Measurements from ENCODE around the gene PRDM16.
A peak's percentile ranks its signal among the peaks of the same experiment; 100 is the strongest.

The PRDM16 gene

DNA sequence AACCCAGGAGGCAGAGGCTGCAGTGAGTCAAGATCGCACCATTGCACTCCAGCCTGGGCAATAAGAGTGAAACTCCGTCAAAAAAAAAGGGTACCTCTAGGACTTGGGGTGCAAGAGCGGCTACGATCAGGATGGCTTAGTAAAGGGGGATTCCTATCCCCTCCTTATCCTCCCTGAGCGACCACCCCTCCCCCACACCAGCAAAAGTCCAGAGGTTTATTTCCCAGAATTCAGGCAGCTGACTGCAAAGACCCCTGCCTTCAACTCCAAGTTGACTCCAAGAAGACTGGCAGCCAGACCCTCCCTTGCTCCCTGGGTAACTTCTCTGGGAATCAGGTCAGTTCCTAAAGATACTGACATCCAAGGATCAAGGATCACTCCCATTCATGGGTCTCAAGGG is 12.4 kb upstream of the PRDM16 start:
- DNase-seq: no peak

DNA sequence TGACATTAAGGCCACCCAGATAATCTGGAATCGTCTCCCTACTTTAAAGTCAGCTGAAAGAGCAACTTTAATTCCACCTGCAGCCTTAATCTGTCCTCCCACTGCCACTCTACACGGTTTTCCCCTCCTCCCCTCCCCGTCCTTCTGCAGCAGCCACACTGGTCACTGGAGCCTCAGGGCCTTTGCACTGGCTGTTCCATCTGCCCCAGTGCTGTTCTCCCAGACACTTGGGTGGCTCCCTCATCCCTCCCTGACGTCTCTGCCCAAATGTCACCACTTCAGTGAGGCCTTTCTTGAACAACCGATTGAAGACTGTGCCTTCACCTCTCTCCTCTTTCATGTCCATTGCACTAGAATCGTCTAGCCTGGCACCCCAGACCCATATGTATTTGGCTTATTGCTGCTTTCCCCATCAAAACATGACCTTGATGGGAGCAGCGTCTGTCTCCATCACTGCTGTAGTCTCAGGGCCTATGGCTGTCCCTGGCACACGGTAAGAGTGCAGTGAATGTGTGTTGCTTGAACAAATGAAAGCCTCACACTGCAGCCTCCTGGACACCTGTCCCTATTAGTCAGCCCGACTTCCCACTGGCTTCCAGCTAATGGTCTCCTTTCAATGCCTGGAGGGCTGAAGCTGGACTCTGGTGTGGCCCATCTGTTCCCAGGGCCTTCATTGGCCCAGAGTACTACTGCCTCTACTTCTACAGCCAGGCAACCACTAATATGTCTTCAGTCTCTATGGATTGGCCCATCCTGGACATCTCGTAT is 10.6 kb upstream of the PRDM16 start:
- no peak for DNase-seq

DNA sequence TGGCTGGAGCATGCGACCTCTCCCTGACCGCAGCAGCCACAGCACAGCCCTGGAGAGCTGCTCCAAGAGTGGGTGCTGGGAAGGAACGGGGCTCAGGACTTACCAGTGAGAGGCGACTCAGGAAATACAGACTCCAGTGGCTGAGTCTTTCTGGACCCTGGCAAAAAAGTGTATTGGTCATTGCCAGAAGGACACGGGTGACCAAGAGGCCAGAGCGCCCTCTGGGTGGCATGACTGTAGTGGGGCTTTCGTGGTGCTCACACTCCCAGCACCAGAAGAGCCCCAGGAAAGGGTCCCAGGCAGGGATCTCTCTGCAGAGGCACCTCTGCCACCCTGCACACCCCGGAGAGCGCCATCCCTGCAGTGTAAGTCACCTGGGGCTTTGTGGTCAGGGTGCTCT is 8.9 kb upstream of the PRDM16 start:
- DNase-seq: no peak

DNA sequence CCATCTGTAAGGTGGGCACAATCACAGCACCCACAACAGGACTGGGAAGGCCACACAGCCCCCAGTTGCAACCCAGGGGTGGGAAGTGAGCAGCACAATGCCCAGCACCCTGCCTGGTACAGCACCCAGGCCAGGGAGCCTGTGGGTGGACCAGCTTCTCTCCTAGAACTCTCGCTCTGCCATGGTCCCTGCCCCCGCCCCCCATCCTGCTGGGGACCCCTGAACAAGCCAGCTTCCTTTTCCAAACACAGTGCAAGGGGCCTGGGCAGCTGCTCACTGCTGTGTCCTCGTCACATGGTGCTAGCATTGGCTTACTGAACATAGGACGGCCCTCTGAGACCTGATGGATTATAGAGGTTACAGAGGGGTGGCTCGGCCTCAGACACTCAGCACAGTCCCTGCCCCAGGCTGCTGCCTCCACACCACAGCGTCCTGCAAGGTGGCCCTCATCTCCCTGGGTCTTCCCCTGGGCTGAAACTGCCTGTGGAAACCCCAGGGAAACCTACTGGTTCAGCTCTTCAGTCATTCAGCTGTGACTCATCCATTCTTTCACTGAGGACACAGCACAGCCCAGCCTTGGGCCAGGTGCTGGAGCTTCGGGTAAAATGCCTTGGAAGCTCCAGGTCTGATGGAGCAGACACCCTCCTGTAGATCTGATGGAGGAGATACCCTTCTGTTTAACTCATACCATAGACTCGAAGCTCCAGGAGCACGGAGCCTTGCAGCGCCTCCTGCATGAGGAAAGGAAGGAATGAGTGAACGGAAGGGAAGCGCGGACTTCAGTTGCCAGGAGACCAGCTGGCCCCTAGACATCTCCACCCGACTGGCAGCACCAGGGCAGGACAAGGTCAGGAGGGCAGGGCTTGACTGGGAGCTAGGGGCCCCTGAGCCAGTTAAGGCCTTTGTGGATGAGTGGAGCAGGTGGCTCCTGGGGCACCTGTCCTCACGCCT is 8.1 kb upstream of the PRDM16 start:
- no peak for DNase-seq

DNA sequence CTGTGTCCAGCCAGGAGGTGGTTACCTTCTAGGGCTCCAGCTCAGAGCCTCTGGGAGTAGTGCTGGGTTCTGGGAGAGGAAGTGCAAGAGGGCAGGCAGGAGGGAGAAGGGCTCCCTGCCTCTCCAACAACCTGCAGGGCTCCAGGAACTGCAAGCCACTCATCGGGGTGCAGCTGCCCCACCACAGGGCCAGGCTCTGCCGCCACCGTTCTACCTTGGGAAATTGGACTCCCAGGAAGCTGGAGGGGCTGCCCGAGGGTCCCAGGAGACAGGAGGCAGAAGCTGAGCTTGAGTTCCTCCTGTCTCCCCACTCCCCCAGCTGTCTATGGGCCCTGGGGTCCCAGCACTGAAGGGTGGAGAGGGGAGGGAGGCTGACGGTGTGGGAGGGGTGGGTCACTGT is 7.4 kb upstream of the PRDM16 start:
- no peak for DNase-seq

DNA sequence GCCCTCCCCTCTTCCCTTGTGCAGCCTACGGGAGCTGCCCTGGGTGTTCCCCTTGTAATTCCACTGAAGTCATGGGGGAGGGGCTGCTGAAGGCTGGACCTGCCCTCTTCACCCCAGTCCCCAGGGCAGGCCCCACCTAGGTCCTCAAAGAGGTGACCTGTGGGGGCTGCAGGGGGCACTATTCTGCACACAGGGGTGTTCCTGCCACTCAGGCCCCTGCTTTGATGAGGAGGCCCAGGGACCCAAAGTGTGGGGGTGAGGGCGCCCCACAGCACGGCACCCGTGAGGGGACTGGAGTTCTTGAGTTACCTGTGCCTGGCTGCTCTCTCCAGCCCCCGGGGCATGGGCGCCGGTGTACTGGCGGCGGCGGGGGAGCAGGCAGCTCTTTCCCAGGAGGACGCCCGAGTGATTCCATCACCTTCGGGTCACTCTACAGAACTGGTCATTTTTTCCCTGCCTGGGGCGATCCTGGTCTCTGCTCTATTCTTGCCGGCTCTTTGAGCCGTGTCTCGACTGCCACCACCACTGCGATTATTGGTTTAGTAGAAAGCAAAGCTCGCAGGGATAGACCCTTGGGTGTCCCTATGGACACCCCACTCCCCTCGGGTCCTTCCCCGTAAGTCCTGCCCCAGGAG is 6.9 kb upstream of the PRDM16 start:
- DNase-seq: peak; percentile 10

DNA sequence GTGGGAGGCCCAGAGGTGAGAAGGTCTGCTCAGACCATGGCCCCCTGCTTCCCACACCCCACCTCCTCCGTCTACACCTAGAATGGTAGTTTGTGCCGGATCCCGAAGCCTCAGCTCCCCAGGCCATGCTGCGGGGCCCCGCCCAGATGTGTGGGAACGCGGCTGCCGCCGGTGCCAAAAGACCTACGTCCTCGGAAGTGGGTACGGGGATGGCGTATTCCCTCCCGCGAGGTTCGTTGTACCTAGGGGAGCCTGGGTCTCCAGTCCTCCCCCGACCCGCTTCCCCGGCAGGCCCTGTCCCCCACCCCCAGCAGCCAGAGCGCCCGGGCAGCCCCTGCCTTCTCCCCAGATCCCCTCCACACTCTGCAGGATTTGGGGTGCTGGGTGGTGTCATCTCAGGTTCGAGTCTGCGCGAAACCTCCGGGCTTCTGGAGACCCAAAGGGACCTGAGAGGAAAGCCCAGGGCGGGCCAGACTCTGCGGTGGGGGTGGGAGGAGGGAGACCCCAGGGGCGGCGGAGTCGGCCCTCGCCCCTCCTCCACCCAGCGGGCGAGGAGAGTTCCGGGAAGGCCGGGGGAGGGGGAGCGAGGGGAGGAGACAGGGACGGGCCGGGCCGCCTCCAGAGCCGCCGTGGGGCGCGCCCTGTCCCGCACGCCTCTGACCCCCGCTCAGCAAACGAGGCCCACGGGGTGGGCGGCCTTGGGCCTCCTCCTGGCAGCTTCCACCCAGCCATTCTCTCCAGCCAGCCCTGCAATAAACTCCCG is 6.2 kb upstream of the PRDM16 start:
- DNase-seq: no peak

DNA sequence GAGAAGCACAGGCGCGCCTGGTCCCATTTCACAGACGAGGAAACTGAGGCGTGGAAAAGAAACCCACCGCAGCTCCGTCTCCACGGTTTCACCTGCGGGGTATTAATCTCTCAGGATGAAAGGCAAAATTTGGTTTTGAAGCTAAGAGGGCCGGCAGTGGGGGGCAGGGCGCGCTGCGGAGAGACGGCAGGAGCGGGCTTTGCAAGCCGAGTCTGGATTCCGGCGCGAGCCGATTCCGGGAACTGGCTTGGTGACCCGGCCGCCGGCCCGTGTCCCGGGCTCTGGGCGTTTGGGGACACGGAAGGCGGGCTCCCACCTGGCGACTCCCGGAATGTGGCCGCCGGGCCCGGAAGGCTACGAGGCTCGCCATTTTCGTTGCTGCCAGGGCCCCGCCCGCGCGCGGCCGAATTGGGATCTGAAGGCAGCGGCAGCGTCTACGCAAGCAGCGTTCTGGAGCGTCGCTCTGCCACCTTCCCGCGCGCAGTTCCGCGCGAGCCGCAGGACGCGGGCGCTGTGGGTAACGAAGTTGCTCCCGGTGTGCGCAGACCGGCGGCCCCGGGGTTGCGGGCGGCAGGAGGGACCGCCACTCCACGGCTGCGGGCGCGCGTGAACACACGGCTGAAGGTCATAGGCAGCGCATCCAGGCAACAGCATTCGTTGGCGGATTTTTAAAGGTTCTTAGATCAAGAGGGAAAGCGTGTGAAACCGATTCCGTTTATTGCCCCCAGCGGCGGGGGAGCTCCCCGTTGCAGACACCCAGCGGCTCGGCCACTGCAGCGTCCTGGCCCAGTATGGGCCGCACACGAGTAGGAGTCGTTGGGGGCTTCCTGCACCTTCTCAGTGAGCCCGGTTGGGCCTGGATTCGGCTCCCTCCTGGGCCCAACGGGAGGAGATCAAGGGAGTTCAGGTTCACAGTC is 5.4 kb upstream of the PRDM16 start:
- no peak for DNase-seq

DNA sequence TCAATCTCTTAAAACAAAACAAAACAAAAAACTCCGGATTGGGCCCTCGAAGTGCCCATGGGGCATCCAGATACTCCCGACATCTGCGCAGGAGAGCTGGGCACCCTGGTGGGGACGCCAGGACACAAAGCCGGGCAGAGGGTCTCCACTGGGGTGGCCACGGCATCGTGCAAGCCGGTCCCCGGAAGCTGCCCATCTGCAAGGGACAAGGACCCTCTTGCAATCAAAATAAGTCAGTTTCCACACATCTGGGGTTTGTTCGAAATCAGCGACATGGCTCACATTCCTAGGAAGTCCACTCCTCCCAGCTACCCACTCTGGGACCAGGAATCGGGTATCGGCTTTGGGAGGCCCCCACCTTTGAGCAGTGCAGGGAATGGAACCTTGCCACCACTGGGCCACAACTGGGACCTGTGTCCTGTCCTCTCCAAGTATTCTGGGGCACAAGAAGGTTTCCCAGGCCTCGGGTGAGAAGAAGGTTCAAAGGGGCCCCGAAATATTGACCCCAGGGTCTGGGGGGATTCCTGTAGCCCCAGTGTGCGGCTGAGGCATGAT is 4.6 kb upstream of the PRDM16 start:
- DNase-seq: no peak

DNA sequence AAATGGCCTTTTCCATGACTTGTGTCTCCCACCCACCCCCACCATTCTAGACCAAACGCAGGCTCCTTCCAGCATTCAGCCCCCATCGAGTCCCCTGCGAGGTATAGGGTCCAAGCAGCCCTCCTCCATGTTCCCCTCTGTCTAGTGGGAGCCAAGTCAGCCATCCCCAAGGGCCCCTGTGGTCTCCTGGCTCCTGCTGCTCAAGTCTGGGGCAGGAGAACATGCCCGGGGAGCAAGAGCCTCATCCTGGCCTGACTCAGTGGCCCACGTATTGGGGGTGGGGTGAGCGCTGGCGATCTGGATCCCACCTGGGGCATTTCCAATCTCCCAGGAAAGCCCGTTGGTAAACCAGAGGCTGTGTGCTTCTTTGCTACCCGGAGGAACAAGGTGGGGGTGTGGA is 4.1 kb upstream of the PRDM16 start:
- peak; percentile 3 for DNase-seq

DNA sequence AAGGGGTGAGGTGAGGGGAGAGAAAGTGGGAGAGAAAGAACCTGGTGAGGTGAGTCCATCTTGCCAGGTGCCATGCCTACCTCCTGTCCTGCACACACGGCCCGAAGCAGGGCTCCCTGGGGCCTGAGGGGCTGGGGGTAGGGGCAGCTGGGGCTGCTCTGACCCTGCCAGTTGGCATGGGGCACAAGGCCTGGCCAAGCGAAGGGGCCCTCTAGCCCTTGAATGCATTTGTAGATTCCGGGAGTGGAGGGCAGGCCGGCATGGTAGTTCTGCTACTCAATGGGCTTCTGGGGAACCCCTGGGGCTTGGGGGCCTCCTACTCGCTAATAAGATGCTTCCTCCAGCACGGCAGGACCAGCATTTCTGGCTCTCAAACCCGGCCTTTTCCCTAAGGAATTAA is 3.6 kb upstream of the PRDM16 start:
- DNase-seq: peak; percentile 5

DNA sequence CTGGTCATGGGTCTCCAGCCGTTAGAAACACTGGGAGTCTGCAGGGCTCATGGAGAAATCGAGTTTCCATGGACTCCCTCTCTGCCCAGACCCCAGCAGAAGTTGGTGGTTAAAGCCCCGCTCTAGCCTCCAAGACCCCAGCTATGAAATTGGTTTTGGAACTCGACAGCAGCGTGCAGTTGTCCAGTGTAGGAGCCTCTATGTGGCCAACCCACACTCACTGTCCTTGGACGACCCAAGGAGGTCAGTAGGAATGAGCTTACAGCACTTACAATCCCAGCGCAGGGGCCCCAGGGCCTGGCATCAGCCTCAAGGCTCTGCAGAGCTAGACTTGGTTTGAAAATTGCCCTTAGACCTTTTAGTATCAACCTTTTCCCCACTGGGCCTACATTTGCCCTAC is 3.2 kb upstream of the PRDM16 start:
- DNase-seq: no peak

DNA sequence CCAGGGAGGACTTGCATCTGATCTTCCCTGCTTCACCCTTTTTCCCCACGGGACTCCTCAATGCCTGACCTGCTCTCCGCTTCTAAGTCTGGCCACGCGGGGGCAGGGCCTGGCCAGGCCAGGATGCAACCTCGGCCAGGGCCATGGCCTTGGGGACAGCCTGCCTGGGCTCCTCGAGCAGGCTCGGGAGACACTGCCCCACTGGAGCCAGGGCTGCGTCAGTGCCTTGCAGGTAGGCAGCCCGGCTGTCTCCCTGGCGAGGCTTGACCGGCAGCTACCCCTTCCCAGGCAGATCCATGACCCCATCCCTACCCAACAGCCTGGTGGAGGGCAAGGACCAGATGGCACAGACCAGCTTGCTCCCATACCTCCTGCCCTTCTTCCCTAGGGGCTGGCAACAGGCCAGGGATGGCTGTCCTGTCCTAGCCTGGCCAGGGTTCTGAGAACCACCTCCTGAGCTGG is 2.7 kb upstream of the PRDM16 start:
- no peak for DNase-seq

DNA sequence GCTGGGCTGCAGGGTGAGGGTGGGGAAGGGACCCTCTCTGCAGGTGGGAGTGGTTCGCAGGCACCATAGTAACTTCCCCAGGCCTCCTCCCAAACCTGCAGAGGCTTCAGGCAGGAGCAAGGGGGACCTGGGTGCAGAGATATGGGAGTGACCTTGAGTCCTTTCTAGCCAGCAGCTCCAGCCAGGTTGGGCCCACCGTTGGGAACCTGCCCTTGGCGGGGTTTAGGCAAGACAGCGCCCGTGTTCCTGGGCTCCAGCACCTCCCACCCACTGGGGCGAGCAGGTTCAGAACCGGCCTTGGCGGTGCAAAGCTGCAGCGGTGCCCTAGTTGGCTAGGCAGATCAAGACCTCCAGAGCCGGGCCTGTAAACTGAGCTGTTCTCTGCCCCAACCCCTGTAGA is 2.2 kb upstream of the PRDM16 start:
- DNase-seq: no peak

DNA sequence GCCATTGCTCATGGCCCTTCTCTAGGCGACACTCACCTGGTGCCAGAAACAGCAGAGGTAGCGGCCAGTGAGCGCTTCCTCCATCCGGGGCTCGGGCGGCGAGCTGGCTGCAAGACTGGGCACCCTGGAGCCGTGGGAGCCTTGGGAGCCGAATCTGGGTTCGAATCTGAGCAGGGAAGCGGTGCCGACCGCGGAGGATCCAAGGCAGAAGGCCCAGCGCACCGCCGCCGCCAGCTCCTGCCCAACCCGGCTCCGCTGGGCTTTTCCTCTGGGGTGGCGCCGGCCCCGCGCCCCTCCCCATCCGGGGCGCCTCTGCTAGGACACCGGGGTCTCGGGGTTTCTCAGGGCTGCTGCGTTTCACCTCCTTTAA is 1.7 kb upstream of the PRDM16 start:
- no peak for DNase-seq

DNA sequence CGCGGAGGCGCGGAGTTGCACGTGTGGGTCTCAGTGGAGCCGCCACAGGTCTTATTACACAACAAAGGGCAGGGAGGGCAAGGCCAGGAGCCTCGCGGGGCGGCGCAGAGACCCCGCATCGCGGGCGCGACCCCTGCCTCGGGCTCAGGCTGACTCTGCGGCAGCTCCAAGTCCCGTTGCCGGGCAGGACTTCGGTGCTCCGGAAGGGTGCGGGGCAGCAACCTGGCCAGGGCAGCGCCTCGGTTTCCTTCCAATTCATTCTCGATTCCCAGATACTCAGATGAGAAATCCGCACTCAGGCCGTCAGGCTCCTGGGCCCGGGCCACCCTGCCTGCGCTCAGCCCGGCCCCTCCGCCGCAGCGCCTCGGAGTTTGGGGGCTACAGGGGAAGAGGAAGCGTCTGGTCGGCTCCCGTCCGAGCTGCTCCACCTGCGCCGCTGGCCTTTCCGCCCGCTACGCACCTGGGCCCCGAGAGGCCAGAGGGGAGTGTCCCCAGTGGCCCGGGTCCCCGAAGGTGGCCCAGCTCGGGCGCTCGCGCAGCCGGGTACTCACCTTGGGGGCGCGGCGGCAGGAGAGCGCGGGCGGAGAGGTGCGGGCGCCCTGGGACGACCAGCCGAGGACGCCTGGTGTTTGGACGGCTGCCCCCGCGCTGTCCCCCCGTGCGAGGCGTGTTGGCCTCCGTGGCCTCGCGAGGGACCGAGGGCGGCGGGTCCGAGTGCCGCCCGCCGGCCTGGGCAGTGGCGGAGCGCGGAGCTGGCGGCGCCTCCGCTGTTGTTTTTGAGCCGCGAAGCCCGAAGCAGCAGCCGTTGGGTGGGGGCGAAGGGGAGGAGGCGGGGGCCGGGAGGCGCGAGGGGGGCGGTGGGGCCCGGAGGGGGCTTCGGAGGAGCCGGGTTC is 1.1 kb upstream of the PRDM16 start:
- no peak for DNase-seq

DNA sequence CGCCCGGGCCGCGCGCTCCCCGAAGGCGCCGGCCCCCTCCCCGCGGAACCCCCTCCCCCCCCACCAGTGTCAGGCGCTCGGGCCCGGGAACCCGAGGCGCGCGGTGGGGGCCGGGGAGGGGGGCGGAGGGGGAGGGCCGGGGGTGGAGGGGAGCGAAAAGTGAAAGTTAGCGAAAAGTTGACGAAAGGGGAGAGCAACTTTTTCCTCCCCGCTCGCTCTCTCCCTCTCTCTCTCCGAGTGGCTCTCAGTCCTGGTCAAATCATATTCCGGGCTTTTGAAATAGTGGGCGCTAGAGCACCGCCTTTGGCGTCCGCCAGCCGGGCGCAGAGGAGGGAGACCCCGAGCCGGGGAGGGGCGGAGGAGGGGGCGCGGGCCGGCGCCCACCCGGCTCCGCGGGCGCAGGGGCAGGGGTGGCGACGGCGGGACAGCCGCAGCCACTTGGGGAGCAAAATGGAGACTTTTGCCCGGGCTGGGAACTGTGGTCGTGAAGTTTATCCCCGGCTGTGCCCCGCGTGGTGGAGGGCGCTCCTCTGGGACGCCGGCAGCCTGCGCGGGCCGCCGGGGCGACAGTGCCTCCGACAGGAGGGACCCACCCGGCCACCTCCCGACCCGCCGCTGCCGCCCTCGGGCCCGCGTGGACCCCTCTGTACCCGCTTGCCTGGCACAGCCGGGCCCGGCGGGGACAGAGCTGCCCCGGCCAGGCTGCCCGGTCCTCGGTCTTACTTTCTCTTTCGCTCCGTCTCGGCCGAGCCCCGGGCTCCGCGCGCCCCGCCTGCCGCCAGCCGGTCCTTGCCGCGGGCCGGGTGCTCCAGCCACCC is 697 bp downstream of the PRDM16 start:
- DNase-seq: no peak

DNA sequence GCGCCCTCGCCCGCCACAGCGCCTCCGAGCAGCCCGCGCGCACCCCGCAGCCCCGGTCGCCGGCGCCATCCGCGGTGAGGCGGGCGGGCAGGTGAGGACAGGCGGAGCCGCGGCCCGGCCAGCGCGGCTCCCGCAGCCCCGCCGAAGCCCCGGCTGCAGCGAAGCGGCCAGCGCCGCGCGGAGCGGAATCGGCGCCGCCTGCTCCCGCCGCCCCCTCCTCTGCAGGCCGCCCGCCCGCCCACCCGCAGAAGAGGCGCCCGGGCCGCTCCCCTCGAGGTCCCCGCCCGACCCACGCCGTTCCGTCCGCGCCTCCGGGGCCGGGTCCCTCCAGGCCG is 1.3 kb downstream of the PRDM16 start:
- DNase-seq: no peak
